ENCODE data around the gene EIF4G3.
"Not testable (repeated sequence)": the region's sequence is repeated elsewhere in the genome, so short reads cannot be mapped to it uniquely, and the experiment has no call there.

The EIF4G3 gene

GRCh38 chr1:20792196-20792595, 384.5 kb downstream of the EIF4G3 start:
- no peak for ATAC-seq (replicated peaks; ENCODE audit: extremely low read depth, poor library complexity, severe bottlenecking)
- H3K27me3 Mint-ChIP-seq, result no peaks in the 10 kb centered on the region
- H3K9me3 Mint-ChIP-seq, result no peaks in the 10 kb centered on the region
- peaks cover 5% of the 10 kb centered on the region for H3K36me3 Mint-ChIP-seq (ENCODE audit: insufficient read depth)
- H3K4me3 Mint-ChIP-seq, result no peak overlapping the region
- no peak overlapping the region for H3K27ac Mint-ChIP-seq (ENCODE audit: low read depth)
- H3K4me1 Mint-ChIP-seq, result peaks cover 9% of the 10 kb centered on the region
- DNase-seq (ENCODE audit: low spot score in 2 of 2), result no peak

DNA sequence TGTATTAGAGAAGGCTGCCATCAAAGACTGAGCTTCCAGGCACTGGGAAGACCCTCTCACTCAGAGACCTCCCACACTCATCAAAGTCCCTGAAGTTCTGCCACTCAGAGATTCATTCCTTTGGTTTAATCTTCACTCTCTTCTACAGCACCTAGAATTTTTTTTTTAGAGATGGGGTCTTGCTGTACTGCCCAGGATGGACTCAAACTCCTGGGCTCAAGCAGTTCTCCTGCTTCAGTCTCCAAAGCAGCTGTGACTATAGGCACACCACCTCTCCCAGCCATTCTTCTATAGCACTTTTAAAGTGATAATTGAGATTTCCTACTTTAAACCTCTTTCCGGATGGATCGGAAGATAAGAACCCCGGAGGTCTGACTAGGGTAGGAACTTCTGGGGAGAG, 385.9 kb downstream of the EIF4G3 start:
- Mint-ChIP-seq H3K4me3 (no peak overlapping the region), H3K4me1 (peaks cover 15% of the 10 kb centered on the region), H3K9me3 (no peaks in the 10 kb centered on the region), H3K36me3 (ENCODE audit: insufficient read depth) (peaks cover 12% of the 10 kb centered on the region), H3K27ac (ENCODE audit: low read depth) (no peak overlapping the region), H3K27me3 (no peaks in the 10 kb centered on the region)
- DNase-seq (ENCODE audit: low spot score in 2 of 2) (no peak), ATAC-seq (replicated peaks; ENCODE audit: extremely low read depth, poor library complexity, severe bottlenecking) (no peak)

GRCh38 chr1:20789598-20789997, 387.1 kb downstream of the EIF4G3 start:
- H3K27ac Mint-ChIP-seq (ENCODE audit: low read depth); DNase-seq (ENCODE audit: low spot score in 2 of 2); H3K27me3 Mint-ChIP-seq; H3K9me3 Mint-ChIP-seq; H3K4me3 Mint-ChIP-seq; ATAC-seq (replicated peaks; ENCODE audit: extremely low read depth, poor library complexity, severe bottlenecking): not testable (repeated sequence)
- peaks cover 12% of the 10 kb centered on the region for H3K36me3 Mint-ChIP-seq (ENCODE audit: insufficient read depth)
- peaks cover 21% of the 10 kb centered on the region for H3K4me1 Mint-ChIP-seq

DNA sequence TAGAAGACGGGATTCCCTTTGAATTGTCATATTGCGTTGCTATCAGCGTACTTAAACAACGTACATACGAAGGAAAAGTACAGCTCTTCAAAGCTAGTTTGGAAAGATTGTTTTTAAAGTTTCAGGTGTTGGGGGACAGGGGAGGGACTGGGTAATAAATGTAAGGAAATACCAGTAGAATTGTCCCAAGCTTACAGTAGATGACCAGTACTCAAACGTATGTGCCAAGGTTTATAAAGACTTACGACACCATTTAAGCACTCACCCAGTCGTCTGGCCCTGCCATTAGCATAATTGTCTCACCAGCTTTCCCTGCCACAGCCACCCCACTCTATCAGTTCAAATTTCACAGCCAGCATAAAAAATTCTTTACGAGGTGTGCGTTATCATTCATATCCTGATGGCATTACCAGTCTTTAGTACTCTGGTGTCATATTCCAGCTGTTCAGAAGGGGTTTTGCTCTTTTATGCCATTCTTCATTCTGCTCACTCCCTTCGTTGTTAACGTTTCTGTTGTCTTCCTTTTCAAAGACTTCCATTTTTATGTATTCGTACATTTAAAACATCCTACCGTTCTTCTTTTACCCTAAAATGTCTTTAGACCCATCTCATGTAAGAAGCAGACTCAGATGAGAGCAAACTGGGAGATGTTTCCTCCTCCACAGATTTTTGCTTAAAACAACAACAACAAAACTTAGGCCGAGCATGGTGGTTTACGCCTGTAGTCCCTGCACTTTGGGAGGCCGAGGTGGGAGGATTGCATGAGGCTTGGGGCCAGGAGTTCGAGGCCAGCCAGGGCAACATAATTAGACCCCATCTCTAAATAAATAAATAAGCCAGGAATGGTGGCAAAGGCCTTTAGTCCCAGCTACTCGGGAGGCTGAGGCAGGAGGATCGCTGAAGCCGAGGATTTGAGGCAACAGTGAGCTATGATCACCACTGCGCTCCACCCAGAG, 388.6 kb downstream of the EIF4G3 start:
- no peaks in the 10 kb centered on the region for H3K9me3 Mint-ChIP-seq
- H3K4me3 Mint-ChIP-seq, result peak overlapping the region; percentile 96
- ATAC-seq (replicated peaks; ENCODE audit: extremely low read depth, poor library complexity, severe bottlenecking) (no peak), DNase-seq (ENCODE audit: low spot score in 2 of 2) (no peak)
- H3K36me3 Mint-ChIP-seq (ENCODE audit: insufficient read depth), result peaks cover 15% of the 10 kb centered on the region
- no peaks in the 10 kb centered on the region for H3K27me3 Mint-ChIP-seq
- peak overlapping the region; percentile 95 for H3K27ac Mint-ChIP-seq (ENCODE audit: low read depth)
- peaks cover 27% of the 10 kb centered on the region for H3K4me1 Mint-ChIP-seq

- Mint-ChIP-seq H3K4me3 (peak within 1 kb of the TSS; percentile 96), H3K4me1 (peaks cover 27% of the 10 kb centered on the region), H3K36me3 (ENCODE audit: insufficient read depth) (peaks cover 16% of the 10 kb centered on the region), H3K9me3 (no peaks in the 10 kb centered on the region), H3K27ac (ENCODE audit: low read depth) (peak within 1 kb of the TSS; percentile 95), H3K27me3 (no peaks in the 10 kb centered on the region)
- ATAC-seq (replicated peaks; ENCODE audit: extremely low read depth, poor library complexity, severe bottlenecking) (peak; percentile 61), DNase-seq (ENCODE audit: low spot score in 2 of 2) (peak; percentile 74 to 84)
Measured at GRCh38 chr1:20787029-20787839, 389.5 kb downstream of the EIF4G3 start, which contains the start of gene HP1BP3. Gene HP1BP3, minus strand, starts transcription at chr1:20787307. Its CDS starts 6,867 bp downstream, at chr1:20780440.

DNA sequence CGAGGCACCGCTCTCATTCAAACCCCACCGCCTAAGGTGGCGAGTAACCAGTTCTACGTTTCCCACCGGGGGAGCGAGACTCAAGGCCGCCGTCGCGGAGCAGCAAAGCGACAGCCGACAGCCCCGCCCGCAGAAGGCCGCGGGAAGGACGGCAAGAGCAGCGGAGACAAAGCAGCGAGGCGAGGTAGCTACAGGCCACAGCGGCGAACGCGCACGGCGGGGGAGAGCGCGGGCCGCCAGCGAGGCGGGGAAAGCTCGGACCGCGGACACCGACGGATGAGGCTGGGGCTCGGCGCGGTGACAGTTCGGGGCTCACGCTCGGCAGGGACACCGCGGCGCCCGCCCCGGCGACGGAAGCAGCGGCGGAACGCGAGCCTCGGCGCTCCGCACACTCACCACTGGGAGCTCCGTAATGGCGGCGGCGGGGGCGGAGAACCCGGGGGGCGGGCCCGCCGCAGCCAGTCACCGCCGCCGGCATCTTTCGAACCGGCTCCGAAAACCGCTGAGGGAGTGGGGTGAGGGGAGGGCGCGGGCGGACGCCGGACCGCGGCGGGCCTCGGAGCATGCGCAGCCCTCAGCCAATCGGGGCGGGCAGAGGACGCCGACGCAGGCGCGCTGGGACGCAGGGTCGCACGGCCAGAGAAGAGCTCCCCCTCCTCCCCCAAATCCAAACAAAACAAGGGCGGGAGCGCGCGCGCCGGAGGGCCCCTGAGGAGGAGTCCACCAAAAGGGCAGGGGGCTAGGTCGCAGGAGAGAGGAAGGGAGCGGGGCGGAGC, 390.3 kb downstream of the EIF4G3 start:
- H3K4me1 Mint-ChIP-seq, result peaks cover 28% of the 10 kb centered on the region
- peaks cover 17% of the 10 kb centered on the region for H3K36me3 Mint-ChIP-seq (ENCODE audit: insufficient read depth)
- H3K9me3 Mint-ChIP-seq, result no peaks in the 10 kb centered on the region
- H3K4me3 Mint-ChIP-seq, result peak overlapping the region; percentile 96
- ATAC-seq (replicated peaks; ENCODE audit: extremely low read depth, poor library complexity, severe bottlenecking) (peak; percentile 66), DNase-seq (ENCODE audit: low spot score in 2 of 2) (peak; percentile 91 to 94)
- peak overlapping the region; percentile 95 for H3K27ac Mint-ChIP-seq (ENCODE audit: low read depth)
- no peaks in the 10 kb centered on the region for H3K27me3 Mint-ChIP-seq

DNA sequence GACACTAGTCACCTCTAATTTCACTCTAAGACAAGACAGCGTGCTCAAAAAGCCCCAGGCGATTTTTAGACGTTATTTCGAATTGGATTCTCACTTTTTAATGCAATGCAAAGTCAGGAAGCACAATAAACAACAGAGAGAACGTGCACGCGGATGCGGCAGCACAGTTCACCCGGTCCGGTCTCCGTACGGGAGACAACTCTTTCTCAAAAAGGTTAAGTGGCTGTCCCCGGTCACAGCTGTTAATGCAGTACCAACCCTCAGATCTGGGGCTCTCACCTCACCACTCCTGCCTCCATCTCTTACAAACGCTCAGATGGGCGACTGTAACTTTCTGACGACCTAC, 390.8 kb downstream of the EIF4G3 start:
- no peak for DNase-seq (ENCODE audit: low spot score in 2 of 2)
- peaks cover 33% of the 10 kb centered on the region for H3K4me1 Mint-ChIP-seq

DNA sequence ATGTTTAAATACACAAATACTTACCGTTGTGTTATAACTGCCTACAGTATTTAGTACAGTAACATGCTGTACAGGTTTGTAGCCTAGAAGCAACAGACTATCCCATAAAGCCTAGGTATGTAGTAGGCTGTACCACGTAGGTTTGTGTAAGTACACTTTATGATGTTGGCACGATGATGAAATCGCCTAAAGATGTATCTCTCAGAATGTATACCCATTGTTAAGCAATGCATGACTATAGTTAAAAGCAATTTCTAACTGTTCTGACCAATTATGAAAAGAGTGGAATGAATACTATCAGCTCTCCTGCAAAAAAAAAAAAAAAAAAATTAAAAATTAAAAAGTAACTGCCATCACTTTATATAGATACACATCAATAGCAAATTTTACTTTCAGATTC, 401.0 kb downstream of the EIF4G3 start:
- H3K27ac Mint-ChIP-seq (ENCODE audit: low read depth), result no peak overlapping the region
- ATAC-seq (replicated peaks; ENCODE audit: extremely low read depth, poor library complexity, severe bottlenecking), result no peak
- no peak for DNase-seq (ENCODE audit: low spot score in 2 of 2)
- H3K4me1 Mint-ChIP-seq, result peaks cover 25% of the 10 kb centered on the region
- H3K27me3 Mint-ChIP-seq, result no peaks in the 10 kb centered on the region
- H3K36me3 Mint-ChIP-seq (ENCODE audit: insufficient read depth), result peaks cover 71% of the 10 kb centered on the region
- H3K9me3 Mint-ChIP-seq, result no peaks in the 10 kb centered on the region
- H3K4me3 Mint-ChIP-seq, result no peak overlapping the region

More for the DNA sequence above, 390.8 kb downstream of the EIF4G3 start:
- Mint-ChIP-seq H3K36me3 (ENCODE audit: insufficient read depth) (peaks cover 20% of the 10 kb centered on the region), H3K9me3 (no peaks in the 10 kb centered on the region), H3K4me3 (peak overlapping the region; percentile 96), H3K27me3 (no peaks in the 10 kb centered on the region), H3K27ac (ENCODE audit: low read depth) (peak overlapping the region; percentile 95)
- ATAC-seq (replicated peaks; ENCODE audit: extremely low read depth, poor library complexity, severe bottlenecking), result peak; percentile 19

DNA sequence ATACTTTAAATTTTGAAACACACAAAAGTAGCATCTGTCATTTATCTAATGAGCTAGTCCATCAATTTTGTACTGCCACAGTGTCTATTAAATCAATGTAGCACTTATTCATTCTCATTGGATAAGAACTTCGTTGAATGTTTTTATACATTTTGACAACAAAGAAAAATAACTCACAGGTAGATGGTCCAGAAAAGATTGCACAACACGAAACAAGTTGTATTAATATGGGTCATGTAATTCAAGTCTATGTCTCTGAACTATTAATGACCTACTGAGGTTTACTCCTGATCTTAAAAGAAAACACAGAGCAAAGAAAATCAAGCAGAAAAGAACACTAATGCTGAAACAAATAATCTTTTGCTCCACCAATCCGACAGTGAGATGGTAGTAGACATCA, 404.9 kb downstream of the EIF4G3 start:
- no peaks in the 10 kb centered on the region for H3K27me3 Mint-ChIP-seq
- H3K4me3 Mint-ChIP-seq, result no peak overlapping the region
- H3K9me3 Mint-ChIP-seq, result no peaks in the 10 kb centered on the region
- DNase-seq (ENCODE audit: low spot score in 2 of 2) (no peak), ATAC-seq (replicated peaks; ENCODE audit: extremely low read depth, poor library complexity, severe bottlenecking) (no peak)
- H3K27ac Mint-ChIP-seq (ENCODE audit: low read depth), result no peak overlapping the region
- peaks cover 80% of the 10 kb centered on the region for H3K36me3 Mint-ChIP-seq (ENCODE audit: insufficient read depth)
- H3K4me1 Mint-ChIP-seq, result peaks cover 9% of the 10 kb centered on the region

DNA sequence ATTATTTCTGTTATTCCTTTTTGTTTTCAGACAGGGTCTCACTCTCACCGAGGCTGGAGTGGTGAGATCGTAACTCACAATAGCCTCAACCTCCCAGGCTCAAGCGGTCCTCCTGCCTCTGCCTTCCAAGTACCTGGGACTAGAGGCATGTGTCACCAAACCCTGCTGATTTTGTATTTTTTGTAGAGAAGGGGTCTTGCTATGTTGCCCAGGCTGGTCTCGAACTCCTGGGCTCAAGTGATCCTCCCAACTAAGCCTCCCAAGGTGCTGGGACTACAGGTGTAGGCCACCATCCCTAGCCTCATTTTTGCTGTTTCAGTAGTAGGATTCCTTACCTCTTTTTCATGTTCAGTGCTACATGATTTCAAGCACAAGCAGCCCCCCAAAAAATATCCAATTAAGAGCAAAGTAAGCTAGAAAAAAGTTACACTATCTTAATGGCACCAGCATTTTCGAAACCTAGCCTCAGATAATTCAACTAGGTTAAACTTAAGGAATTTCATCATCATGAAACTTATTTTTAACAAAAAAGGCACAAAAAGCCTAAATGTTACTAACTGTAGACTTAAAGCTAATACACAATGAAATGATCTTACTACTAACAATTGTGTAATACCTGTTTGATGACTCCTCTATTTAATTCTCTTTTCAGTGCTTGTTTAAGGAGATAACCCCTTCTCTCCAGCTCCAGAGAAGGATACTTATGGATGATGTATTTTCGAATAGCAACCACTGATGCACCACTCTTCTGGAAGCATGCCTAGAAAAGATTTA, 406.2 kb downstream of the EIF4G3 start:
- H3K27ac Mint-ChIP-seq (ENCODE audit: low read depth), result no peak overlapping the region
- no peak for DNase-seq (ENCODE audit: low spot score in 2 of 2)
- H3K36me3 Mint-ChIP-seq (ENCODE audit: insufficient read depth), result peaks cover 82% of the 10 kb centered on the region
- H3K4me3 Mint-ChIP-seq, result no peak overlapping the region
- no peaks in the 10 kb centered on the region for H3K4me1 Mint-ChIP-seq
- H3K27me3 Mint-ChIP-seq, result no peaks in the 10 kb centered on the region
- no peak for ATAC-seq (replicated peaks; ENCODE audit: extremely low read depth, poor library complexity, severe bottlenecking)
- no peaks in the 10 kb centered on the region for H3K9me3 Mint-ChIP-seq

DNA sequence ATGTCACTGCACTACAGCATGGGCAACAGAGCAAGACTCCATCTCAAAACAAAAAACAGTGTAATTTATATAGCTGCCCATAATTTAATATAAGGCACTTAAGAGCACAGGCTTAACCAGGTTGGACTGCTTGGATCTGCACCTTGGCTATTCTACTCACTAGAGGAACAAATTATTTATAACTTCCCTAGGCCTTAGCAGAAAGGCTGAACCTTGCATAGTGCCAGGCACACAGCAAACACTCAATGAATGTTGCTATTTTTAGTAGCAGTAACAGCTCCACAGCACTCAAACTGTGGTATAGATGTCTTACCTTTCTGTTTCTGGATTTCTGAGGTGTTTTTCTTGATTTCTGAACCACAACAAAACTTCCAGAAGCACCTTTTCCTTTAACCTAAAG, 409.4 kb downstream of the EIF4G3 start:
- no peak for ATAC-seq (replicated peaks; ENCODE audit: extremely low read depth, poor library complexity, severe bottlenecking)
- Mint-ChIP-seq H3K9me3 (no peaks in the 10 kb centered on the region), H3K27me3 (no peaks in the 10 kb centered on the region), H3K36me3 (ENCODE audit: insufficient read depth) (peaks cover 90% of the 10 kb centered on the region), H3K4me3 (no peak overlapping the region), H3K27ac (ENCODE audit: low read depth) (no peak overlapping the region), H3K4me1 (no peaks in the 10 kb centered on the region)
- DNase-seq (ENCODE audit: low spot score in 2 of 2), result no peak
